Spleen (tissue), 7 donors: ENCODE measurements around the gene TPPP.

ENCODE experiments used
- CTCF ChIP-seq, 11 experiments: fragments of 200-600 bp in 7 of 11; fragments of 450-650 bp in 4 of 11; sonication (generic) in 4 of 11; IDR thresholded peaks in 8 of 11; conservative IDR thresholded peaks in 3 of 11; 1 replicate in 7 of 11; 2 replicates in 4 of 11; pipeline versions ENCODE4 v1.4.0 to v1.8.0; 2016 to 2021; ENCODE audit warnings: antibody characterized with exemption in 11 of 11, inconsistent platforms in 4 of 11, mild to moderate bottlenecking in 1 of 11
- POLR2A ChIP-seq, 3 donors: fragments of 450-650 bp; IDR thresholded peaks; one replicate each; pipeline ENCODE4 v1.5.1; 2017; ENCODE audit warnings: antibody characterized with exemption in 3 of 3, mild to moderate bottlenecking in 1 of 3
- POLR2AphosphoS5 ChIP-seq, 3 donors: sonication (generic); formaldehyde crosslinking; IDR thresholded peaks; one replicate each; pipeline ENCODE4 v1.5.1; 2017; ENCODE audit warnings: antibody characterized with exemption in 3 of 3
- donor health status: DM: no; HTN: no; CAD: no; lungs with moderate emphysema.
- donor health status: DM: no; HTN: no; CAD: no.
- donor health status: DM: no; HTN: no; CAD: no.

DNA sequence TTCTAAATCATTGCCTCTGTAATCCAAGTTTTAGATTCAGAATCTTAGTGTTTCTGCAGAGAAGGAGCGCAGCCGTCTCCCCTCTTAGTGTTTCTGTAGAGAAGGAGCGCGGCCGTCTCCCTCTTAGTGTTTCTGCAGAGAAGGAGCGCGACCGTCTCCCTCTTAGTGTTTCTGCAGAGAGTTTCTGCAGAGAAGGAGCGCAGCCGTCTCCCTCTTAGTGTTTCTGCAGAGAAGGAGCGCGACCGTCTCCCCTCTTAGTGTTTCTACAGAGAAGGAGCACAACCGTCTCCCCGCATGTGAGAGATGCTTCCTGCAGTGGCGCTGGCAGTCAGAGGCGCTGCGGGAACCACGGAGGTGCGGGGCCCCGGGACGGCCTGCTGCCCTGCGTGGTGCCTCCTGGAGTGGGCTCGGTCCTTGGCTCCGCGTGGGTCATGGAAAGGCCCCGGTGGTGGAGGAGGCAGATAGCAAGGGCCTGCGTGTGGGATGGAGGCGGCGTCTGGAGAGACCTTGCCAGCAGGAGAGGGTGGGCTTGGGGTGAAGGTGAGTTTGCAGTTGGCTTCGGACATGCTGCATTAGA lies 70.1 kb downstream of the TPPP start:
- TF ChIP-seq POLR2A (IDR thresholded peaks at IDR 0.05) = no peak
- TF ChIP-seq CTCF (IDR thresholded peaks at IDR 0.05 in 8 of 11, conservative IDR thresholded peaks at IDR 0.05 in 3 of 11) = no peak
- no peak for TF ChIP-seq POLR2AphosphoS5 (IDR thresholded peaks at IDR 0.05)
